IPS DF 6.9 (cell line): Measurements from ENCODE around the gene PKDCC.
"Not testable (repeated sequence)": the region's sequence is repeated elsewhere in the genome, so short reads cannot be mapped to it uniquely, and the experiment has no call there.

ENCODE experiments used
- DNase-seq: peaks from one replicate; pipeline ENCODE4 v3.0.0-alpha.2; 2013; ENCODE audit warnings: low read depth, low spot score
- H3K27ac ChIP-seq: one replicate; pipeline ENCODE4 v1.5.1; 2013; ENCODE audit warnings: low read length, control low read depth
- H3K27me3 ChIP-seq: 2 replicates; pipeline ENCODE4 v1.6.1; 2013; ENCODE audit warnings: mild to moderate bottlenecking, low read length; ENCODE audit not compliant: control insufficient read depth, insufficient read depth
- H3K36me3 ChIP-seq: 2 replicates; pipeline ENCODE4 v1.6.1; 2013; ENCODE audit warnings: low read length; ENCODE audit not compliant: control insufficient read depth, insufficient read depth
- H3K4me1 ChIP-seq: 2 replicates; pipeline ENCODE4 v1.6.1; 2013; ENCODE audit warnings: low read length; ENCODE audit not compliant: control insufficient read depth, insufficient read depth
- H3K4me3 ChIP-seq: 2 replicates; pipeline ENCODE4 v1.5.1; 2013; ENCODE audit warnings: mild to moderate bottlenecking, low read length
- H3K9me3 ChIP-seq: 2 replicates; pipeline ENCODE4 v1.6.1; 2013; ENCODE audit warnings: low read length, inconsistent platforms; ENCODE audit not compliant: control insufficient read depth, insufficient read depth
- WGBS: extraction: QIAGEN DNeasy Blood & Tissue Kit; methylation state at CpG from one replicate; pipeline ENCODE4 v1.1.7; 2013; ENCODE audit warnings: mixed read lengths, missing lambda C conversion rate; ENCODE audit not compliant: insufficient read length, insufficient coverage; 5-methylcytosine and 5-hydroxymethylcytosine counted together

PKDCC gene

DNA sequence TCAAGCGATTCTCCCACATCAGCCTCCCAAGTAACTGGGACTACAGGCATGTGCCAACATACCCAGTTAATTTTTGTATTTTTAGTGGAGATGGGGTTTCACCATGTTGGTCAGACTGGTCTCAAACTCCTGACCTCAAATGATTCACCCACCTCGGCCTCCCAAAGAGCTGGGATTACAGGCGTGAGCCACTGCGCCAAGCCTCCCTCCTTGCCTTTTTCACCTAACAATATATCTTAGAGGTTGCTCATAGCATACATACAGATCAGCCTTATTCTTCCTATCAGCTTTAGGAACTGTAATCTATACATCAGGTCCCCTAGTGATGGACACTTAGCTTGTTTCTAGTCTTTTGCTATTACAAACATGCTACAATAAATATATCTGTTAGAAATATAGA, 33.3 kb downstream of the PKDCC start:
- not testable (repeated sequence) for H3K9me3 ChIP-seq, H3K4me3 ChIP-seq, H3K36me3 ChIP-seq, H3K4me1 ChIP-seq, H3K27ac ChIP-seq, H3K27me3 ChIP-seq, DNase-seq
- WGBS, result no CpG with 5 or more reads among the region's 4 CpGs

DNA sequence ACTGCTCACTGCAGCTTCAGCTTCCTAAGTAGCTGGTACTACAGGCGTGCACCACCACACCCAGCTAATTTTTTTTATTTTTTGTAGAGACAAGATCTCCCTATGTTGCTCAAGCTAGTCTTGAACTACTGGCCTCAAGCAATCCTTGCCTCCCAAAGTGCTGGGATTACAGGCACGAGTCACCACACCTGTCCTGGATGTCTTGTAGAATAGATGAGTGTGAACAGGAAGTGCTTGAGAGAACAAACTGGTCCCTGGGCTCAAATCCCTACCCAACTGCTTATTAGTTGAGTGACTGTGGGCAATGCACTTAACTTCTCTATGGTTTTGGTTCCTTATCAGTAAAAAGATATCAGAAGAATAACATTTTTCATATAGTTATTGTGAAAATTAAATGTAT, 34.2 kb downstream of the PKDCC start:
- H3K9me3 ChIP-seq, result no peaks in the 10 kb centered on the region
- H3K36me3 ChIP-seq, result no peaks in the 10 kb centered on the region
- no peak overlapping the region for H3K4me3 ChIP-seq
- no CpG with 5 or more reads among the region's 2 CpGs for WGBS
- H3K27me3 ChIP-seq, result no peaks in the 10 kb centered on the region
- H3K4me1 ChIP-seq, result no peaks in the 10 kb centered on the region; the same call in 1 of the 2 replicates
- no peak for DNase-seq
- no peak overlapping the region for H3K27ac ChIP-seq

DNA sequence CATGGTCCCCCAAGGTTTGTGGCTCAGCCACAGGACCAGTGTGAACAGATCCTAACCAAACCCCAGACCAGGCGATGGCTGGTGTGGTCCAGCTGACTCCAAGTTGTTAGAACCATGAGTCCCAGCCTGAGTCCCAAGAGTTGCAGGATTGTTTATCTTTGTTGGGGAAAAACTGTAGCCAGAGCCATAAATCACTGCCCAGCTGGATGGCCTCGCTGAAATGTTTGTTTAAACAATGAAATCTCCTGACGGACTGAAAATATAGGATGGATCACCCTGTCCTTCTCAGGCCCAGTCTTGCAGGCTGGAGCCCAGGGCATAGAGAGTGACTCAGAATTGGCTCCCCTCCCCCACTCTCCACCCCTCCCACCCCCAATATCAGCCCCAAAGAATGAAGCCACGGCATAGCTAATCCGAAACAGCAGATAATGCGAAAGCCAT, 36.4 kb downstream of the PKDCC start:
- no peak for DNase-seq
- H3K4me3 ChIP-seq, result no peak overlapping the region
- no peaks in the 10 kb centered on the region for H3K9me3 ChIP-seq
- H3K27ac ChIP-seq, result no peak overlapping the region
- no peaks in the 10 kb centered on the region for H3K27me3 ChIP-seq
- WGBS, result no CpG with 5 or more reads among the region's 6 CpGs
- no peaks in the 10 kb centered on the region for H3K36me3 ChIP-seq
- H3K4me1 ChIP-seq, result no peaks in the 10 kb centered on the region; the same call in 1 of the 2 replicates

DNA sequence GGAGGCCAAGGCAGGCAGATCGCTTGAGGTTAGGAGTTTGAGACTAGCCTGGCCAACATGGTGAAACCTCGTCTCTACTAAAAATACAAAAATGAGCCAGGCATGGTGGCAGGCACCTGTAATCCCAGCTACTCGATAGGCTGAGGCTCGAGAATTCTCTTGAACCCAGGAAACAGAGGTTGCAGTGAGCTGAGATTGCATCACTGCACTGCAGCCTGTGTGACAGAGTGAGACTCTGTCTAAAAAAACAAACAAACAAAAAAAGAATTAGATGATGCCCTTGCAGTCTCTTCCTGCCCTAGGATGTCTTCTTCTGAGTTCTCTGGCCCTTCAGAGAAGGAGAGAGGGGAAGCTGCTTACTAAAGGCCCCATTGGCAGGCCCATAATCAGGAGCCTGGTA, 37.2 kb downstream of the PKDCC start:
- not testable (repeated sequence) for H3K36me3 ChIP-seq, DNase-seq, H3K4me3 ChIP-seq, H3K4me1 ChIP-seq, H3K9me3 ChIP-seq, H3K27me3 ChIP-seq, H3K27ac ChIP-seq
- WGBS, result no CpG with 5 or more reads among the region's 4 CpGs

DNA sequence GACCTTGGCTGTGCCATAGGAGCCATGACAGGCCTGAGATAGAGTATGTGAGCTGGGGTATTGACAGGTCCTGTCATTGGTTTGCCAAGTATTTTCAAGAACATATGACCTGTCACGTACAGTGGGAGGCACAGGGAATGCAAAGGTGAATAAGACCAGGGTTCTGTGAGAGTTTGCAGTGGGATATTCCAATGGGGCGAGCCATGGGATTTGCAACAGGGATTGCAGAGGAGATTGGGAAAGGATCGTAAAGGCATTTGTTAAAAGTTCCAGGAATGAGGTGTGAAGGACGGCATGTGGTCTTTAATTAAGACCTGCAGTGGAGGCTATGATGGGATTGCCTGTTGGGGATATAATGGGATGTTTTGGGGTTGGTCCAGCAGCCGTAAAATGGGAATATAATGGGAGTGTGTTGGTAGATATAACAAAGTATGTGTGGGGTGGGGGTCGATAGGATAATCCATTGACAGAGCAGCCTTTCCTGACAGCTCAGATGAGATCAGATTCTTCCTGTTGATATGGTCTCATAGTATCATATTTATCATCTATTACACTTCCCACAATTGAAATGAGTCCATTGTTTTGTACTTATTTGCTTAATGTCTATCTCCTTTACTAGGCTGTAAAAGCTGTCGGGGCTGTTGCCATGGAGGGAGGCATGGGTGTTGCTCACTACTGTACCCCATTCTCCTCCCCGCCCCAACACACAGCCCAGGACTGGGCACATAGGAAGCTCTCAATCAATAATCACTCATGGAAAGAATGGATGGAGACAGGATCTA, 38.1 kb downstream of the PKDCC start:
- 100% methylated on average over 2 of the region's 8 CpGs for WGBS
- Histone ChIP-seq H3K27me3 (no peaks in the 10 kb centered on the region), H3K36me3 (no peaks in the 10 kb centered on the region), H3K9me3 (no peaks in the 10 kb centered on the region), H3K4me1 (no peaks in the 10 kb centered on the region; the same call in 1 of the 2 replicates), H3K4me3 (no peak overlapping the region), H3K27ac (no peak overlapping the region)
- no peak for DNase-seq

DNA sequence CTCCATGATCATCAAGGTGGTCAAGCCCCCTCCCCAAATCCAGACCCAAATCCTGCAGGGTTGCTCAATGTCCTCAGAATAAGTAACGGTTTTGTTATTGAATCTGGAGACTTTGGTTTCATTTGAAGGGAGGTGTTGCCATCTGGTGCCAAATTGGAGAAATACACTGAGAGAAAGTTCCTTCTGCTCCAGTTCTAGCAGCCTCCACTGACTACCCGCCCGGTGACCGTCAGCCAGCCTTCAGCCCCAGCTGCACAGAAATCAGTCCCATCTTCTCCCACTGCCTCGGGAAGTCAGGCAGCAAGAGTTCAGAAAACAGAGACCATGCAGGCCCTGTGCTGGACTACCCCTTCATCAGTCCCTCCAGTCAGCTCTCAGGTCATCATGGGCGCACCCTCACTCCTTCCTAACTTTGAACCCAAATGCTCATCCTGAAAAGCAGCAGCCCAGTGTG, 38.7 kb downstream of the PKDCC start:
- no peak for DNase-seq

DNA sequence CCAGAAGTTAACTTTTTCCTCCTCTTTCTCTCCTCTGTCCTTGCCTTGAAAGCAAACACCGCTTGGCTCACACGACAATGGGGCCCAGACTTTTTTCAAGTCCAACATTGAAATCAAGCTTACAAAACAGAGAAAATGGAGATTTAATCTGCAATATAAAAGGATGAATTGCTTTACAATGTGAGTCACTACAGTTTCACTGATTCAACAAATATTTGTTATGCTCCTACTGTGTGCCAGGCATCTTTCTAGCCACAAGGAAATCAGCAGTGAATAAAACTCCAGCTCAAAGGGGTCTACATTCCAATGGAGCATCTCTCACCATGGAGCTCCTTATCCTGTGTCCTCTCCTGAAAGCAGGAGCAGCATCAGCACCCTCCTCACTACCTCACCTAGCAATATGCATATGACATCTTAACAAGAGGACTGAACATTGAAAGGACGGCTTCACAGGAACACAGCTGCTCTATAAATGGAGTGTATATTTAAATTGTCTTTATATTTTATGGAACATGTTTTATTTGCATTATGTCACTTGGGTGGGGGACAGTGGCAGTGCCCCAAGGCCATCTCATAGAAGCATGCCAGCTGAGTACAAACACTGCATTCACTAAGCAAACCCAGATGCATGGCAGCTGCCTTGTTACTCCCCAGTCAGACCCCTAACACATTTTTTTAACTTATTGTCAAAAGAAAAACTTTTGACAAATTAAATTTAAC, 39.5 kb downstream of the PKDCC start:
- DNase-seq, result no peak
- Histone ChIP-seq H3K4me3 (no peak overlapping the region), H3K36me3 (no peaks in the 10 kb centered on the region), H3K27ac (no peak overlapping the region), H3K4me1 (peaks cover 2% of the 10 kb centered on the region; the same call in 1 of the 2 replicates), H3K27me3 (no peaks in the 10 kb centered on the region), H3K9me3 (no peaks in the 10 kb centered on the region)
- no CpG with 5 or more reads among the region's 3 CpGs for WGBS

More for the DNA sequence above, 38.7 kb downstream of the PKDCC start:
- Histone ChIP-seq H3K27ac (no peak overlapping the region), H3K36me3 (no peaks in the 10 kb centered on the region), H3K9me3 (no peaks in the 10 kb centered on the region), H3K27me3 (no peaks in the 10 kb centered on the region), H3K4me3 (no peak overlapping the region), H3K4me1 (no peaks in the 10 kb centered on the region; the same call in 1 of the 2 replicates)
- WGBS, result no CpG with 5 or more reads among the region's 6 CpGs

DNA sequence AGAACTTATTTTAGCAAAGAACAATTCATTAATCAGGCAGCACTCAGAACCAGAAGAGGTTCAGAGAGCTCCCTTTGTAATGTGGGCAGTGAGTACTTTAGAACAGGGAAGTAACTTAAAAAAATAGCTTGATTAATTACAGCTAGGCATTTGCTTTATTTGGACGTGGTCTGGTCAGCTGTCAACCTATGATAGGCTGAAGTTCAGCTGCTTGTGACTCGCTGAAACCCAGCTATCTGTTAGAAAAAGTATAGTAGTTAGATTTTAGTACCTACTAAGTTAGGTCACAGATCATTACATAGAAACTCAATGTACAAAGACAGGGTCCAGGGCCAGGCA, 40.0 kb downstream of the PKDCC start:
- Histone ChIP-seq H3K27me3 (no peaks in the 10 kb centered on the region), H3K4me3 (no peak overlapping the region), H3K4me1 (peaks cover 3% of the 10 kb centered on the region; the same call in 1 of the 2 replicates), H3K36me3 (no peaks in the 10 kb centered on the region), H3K9me3 (no peaks in the 10 kb centered on the region), H3K27ac (no peak overlapping the region)
- DNase-seq, result no peak
- WGBS, result no CpG with 5 or more reads among the region's 2 CpGs

DNA sequence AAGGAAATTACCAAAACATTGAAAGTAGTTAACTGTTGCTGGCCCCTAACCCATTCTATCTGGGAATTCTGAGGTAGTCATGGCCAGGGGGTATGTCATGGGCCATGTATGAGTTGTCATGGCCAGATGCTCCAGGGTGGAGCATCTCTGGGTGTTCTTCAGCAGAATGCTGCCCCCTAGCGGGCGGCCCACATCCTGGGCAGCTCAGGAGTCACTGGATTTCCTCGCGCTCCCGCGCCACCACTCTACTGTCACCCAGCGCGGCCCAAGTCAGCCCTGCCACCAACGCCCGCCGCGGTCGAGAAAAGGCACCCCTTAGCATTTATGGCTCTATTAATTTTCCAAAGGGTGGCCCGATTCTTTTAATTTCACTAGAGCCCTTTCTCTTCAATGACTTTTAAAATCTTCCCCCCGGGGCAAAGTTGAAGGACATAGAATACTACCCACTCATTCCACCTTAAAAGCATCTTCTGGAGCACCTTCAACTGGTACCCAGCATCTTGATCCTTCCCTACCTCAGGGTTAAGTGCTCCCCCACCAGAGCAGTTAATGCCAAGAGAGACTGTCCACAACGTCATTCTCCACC, 41.6 kb downstream of the PKDCC start:
- H3K27ac ChIP-seq, result no peak overlapping the region
- H3K36me3 ChIP-seq, result no peaks in the 10 kb centered on the region
- DNase-seq, result no peak
- H3K27me3 ChIP-seq, result no peaks in the 10 kb centered on the region
- H3K4me1 ChIP-seq, result peaks cover 3% of the 10 kb centered on the region; the same call in 1 of the 2 replicates
- no CpG with 5 or more reads among the region's 16 CpGs for WGBS
- H3K4me3 ChIP-seq, result no peak overlapping the region
- H3K9me3 ChIP-seq, result no peaks in the 10 kb centered on the region

DNA sequence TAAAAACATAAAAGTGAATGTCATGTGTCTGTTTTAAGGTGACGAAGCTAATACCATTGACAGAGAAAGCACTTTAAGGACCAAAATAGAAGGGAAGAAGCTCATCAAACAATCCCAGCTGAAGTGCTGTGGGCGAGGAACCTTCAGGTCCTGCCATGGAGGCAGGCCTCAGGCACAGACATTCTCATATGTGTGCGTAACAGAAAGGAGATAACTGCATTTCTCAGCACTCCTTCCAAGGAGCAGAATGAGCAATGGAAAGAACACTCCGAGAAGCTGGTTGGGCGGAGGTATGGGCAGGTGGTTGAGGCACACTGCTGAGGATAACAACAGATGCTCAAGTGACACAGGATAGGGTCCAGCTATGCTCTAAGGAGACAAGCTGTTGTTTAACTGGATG, 42.4 kb downstream of the PKDCC start:
- no peaks in the 10 kb centered on the region for H3K9me3 ChIP-seq
- WGBS, result no CpG with 5 or more reads among the region's 5 CpGs
- H3K4me1 ChIP-seq, result peaks cover 3% of the 10 kb centered on the region; the same call in 1 of the 2 replicates
- no peaks in the 10 kb centered on the region for H3K36me3 ChIP-seq
- no peak overlapping the region for H3K4me3 ChIP-seq
- H3K27ac ChIP-seq, result no peak overlapping the region
- H3K27me3 ChIP-seq, result no peaks in the 10 kb centered on the region
- no peak for DNase-seq
